GM21786 (cell line): ENCODE results near the gene PNMA1.

Experiments
- ATAC-seq: cut with Tn5 transposase; IDR thresholded peaks from one replicate; pipeline ENCODE4 v1.9.1; 2021; ENCODE audit not compliant: unreplicated experiment

The PNMA1 gene

DNA sequence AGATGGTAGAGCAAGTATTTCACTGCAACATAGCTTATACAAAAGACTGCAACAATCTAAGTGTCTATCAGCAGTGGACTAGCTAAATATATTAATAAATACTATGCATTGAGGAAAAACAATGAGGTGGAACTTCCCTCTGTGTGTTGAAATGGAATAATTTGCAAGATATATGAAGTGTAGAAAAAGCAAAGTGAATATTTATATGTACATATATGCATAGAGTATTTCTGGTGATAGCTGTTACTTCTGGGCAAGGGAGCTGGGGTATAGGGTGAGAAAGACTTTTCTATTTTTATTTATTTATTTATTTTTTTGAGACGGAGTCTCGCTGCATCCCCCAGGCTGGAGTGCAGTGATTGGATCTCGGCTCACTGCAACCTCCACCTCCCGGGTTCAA is 35.5 kb downstream of the PNMA1 start:
- ATAC-seq = no peak

DNA sequence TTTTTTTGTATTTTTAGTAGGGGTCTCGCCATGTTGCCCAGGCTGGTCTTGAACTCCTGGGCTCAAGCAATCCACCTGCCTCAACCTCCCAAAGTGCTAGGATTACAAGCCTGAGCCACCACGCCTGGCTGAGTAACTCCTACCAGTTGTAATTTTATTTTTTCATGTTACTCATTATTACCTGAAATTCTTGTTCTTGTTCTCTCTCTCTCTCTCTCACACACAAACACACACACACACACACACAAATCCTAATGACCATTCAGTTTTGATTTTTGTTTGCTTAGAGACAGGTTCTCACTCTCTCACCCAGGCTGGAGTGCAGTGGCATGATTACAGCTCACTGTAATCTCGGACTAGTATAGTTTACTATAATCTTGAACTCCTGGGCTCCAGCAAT is 39.2 kb downstream of the PNMA1 start:
- no peak for ATAC-seq

- no peak for ATAC-seq
Observed at GRCh38 chr14:73667854-73668253, 46.3 kb downstream of the PNMA1 start.

DNA sequence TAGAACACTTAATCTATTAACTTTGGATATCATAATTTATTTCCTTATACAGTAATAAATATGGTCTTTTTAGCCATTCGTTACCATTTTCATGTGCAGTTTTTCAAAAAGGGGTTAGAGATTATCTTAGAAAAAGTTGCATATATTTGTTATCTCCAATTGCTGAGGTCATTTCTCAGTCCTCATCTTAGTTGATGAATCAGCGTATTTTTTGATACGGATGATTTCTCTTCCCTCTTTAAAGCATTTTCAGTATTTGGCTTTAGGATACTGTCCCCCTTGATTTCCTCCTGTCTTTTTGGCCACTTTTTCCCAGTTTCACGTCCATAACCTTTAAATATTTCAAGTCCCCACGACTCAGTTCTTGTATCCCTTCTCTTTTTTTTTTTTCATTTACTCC is 47.6 kb downstream of the PNMA1 start:
- ATAC-seq = no peak

- no peak for ATAC-seq
Observed at GRCh38 chr14:73665130-73665529, 49.1 kb downstream of the PNMA1 start.

GRCh38 chr14:73663548-73664212 is 50.5 kb downstream of the PNMA1 start:
- no peak for ATAC-seq

GRCh38 chr14:73662487-73662943 is 51.7 kb downstream of the PNMA1 start:
- ATAC-seq = no peak

- no peak for ATAC-seq
Observed at GRCh38 chr14:73661872-73662271, 52.3 kb downstream of the PNMA1 start.
